ENCODE data around the gene IL1RL1.

IL1RL1 gene

DNA sequence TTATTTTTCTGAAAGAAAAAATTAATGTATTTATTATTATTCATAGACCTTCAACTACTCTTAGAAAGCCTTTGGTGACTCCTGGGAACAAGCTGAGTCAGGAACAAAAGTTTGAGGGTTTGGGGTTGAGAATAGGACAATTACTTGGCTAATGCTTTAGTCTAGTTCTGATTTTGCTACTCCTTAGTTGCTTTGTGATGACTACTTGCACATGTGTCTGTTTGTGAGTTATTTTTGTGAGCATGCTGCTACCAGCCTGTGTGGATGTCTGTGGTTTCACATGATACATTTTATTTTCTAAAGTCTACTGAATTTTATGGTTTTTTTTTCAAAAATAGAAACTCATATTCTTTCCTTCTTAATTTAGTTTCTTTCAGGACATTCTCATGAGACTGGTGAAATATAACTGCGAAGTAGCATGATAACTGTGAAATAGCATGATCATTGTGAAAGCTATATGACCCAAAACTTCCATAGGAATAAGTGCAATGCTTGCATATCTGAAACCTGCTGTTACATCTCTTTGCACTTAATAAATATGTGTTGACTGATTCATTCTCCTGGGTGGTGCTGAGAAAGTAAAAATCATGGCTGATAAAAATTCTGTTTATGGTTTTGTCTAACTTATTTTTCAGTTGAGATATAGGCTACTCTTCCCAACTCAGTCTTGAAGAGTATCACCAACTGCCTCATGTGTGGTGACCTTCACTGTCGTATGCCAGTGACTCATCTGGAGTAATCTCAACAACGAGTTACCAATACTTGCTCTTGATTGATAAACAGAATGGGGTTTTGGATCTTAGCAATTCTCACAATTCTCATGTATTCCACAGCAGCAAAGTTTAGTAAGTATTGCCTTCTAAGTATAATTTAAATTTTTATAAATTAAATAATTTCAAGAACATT, 26.4 kb downstream of the IL1RL1 start:
- no peak for DNase-seq

DNA sequence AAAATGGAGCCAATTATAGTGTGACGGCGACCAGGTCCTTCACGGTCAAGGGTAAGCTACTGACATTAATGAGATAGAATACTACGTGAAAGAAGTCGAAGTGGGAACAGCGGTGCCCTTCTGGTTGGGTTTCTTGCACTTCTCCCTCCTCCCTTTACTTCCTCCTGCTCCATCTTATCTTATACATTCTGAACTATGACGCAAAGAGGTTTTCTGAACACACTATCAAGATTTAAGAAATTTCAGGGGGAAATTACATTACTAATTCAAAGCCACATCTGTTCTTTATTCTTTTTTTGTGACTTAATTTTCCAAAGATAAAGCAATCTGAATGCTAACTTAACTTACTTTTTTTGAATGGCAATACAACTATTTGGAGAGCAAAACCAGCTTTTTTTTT, 29.4 kb downstream of the IL1RL1 start:
- DNase-seq = no peak

DNA sequence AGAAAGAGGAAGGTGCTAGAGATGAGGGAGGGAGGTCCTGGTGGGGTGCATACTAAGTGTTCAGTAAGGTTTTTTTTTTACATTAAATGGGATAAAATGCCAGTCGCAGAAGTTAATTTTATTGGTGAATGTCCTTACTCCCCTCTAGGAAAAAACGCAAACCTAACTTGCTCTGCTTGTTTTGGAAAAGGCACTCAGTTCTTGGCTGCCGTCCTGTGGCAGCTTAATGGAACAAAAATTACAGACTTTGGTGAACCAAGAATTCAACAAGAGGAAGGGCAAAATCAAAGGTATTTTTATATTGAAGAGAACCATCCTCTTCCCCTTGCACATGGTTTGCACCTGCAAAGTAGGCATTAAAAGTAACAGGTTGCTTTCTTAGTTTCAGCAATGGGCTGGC, 31.5 kb downstream of the IL1RL1 start:
- no peak for DNase-seq

DNA sequence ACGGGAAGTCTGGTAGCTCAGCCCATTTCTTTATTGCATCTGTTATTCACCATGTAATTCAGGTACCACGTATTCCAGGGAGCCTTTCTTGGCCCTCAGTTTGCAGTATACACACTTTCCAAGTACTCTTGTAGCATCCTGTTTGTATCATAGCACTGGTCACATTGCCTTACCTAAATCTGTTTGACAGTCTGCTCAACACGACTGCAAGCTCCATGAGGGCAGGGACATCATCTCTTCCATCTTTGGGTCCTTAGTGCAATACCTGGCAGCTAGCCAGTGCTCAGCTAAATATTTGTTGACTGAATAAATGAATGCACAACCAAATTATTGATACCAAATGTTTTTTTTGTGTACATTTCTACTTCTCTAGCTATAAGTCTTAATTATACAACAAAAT, 33.0 kb downstream of the IL1RL1 start:
- no peak for DNase-seq

DNA sequence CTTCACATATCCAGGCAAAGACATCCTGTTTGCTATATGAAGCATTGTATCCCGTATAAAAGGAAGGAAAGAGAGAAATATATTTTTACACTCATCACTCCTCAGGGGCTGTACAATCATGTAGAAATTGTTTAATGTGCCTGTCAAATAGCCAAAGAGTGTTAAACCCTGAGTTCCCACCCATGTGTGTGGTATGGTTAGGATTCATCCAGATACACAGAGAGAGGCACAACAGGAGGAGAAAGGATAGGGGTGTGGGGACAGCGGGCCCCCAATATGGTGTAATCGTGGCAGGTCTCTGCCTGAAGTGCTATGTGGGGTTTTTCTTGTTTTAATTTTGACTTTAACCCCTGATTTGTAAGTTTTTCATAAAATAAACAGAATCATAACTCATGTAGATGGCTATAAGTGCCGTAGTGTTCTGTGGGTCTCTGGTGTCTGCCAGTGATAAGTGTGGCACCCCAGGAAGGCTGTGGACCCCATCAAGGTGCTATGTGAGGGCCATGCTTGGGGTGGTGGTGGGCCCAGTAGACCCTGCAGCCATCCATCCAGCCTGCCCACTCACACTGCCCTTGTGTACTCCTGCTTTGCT, 34.1 kb downstream of the IL1RL1 start:
- no peak for DNase-seq

DNA sequence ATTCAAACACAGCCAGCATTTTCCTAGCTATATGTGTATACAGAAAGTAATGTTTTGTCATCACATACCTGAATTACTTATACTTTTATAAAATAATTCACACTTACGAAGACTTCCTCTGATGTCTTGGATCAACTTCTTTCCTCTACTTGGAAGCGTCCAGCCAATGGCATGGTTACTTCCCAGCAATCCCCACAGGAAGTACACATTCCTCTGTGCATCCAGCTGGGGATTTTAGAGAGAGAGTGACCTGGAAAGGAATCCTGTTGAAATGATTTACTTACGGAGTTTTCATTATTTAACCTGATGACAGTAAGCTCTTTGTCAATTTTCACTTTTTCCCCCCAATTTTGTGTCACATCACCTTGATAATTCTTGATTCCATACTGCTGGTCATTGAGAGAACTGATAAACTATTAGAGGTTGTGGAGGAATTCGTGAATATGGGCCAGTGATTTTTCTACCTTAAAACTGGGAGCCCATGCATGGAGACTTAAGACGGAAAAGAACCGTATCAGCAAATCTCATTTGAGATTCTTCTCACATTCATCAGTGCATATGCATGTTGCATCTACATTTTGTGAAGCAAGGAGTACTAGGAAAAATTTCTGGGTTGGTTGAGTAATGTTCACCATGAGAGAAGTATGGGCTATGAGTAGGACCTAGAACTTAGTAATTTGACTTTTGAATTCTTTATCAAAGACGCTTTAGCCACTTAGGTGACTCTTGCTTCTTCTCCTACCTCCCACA, 35.2 kb downstream of the IL1RL1 start:
- DNase-seq = no peak

DNA sequence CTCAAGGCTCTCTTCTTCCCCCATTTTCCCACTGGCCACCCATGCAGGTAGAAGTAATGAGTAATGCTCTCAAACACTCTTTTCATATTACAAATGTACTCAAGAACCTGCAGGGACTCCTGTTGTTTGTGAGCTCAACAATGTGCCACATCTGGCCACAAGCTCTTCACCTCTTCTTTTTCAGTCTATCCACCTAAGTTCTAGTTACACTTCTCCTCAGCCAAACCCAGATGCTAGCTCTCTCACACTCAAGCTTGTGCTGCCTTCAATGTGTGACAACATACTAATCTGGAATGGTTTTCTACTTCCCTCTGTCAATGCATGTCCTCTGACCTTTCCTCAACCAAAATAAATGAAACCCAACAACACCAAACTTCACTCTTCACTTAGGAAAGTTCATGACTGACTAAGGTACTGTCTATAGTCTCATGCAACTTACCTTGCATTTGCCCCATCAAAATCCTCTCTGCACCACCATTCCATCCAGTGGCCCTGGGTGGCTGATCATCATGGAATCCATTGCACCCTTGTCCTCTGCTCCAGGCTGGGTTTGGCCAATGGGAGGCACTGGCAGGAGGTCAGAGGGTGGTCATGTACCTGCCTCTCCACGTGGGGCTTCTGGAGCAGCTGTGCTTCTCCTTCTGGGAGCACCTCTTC, 38.9 kb downstream of the IL1RL1 start:
- DNase-seq = no peak

DNA sequence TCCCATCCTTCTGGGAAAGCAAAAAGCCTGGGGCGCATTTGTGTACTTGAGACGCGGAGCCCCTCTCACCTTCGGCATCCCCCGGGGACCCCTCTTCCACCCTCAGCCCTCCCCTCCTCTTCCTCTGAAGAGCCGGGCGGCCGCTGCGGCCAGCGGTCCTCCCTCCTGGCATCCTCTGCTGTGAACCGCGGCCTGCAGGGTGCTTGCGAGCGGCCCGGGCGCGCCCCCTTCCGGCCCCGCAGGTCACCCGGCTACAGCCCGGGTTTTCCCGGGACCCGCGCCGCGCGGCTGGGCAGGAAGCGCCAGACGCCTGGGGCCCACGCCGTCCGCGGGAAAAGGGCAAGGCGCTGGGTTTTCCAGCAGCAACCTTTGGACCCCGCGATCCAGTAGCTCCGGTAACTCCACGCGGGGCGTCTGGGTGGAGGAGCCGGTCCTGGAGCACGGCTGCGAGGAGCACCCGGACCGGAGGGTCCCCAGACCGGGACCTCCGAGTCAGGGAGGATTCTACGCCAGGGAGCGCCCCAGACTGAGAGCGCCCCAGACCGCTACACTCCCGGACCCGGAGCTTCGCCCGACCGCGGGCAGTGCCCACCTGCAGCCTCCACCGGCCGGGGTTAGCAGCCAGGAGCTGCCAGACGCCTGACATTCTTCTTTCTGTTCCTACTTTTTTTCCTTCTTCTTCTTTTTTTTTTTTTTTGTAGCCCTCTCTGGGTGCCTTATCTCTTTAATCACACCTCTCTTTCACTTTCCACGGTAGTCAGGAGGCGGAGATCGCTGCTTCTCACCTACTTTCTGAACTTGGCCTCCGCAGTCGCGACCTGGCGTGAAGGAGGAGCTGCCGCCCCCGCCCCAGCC, 44.4 kb downstream of the IL1RL1 start, which contains the start of gene IL18R1:
IL18R1 (plus strand) TSS at position 271 of the 855 bp plus-strand sequence. CDS start 6,865 bp downstream, outside the sequence.
- peak; percentile 14 for DNase-seq

DNA sequence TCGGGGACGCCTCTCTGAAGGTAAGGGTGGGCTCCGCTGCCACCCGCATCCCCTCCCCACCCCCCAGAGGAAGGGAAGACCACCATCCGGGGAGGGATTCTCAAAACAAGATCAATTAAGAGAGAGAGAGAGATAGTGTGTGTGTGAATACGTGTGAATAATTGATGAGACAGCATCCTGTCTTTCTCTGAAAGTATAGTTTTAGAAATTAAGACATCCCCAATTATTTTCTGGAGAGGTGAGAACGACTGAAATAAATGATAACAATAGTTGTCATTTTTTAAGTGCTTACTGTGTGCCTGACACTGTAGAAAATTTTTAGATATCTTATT, 45.0 kb downstream of the IL1RL1 start:
- DNase-seq = no peak

DNA sequence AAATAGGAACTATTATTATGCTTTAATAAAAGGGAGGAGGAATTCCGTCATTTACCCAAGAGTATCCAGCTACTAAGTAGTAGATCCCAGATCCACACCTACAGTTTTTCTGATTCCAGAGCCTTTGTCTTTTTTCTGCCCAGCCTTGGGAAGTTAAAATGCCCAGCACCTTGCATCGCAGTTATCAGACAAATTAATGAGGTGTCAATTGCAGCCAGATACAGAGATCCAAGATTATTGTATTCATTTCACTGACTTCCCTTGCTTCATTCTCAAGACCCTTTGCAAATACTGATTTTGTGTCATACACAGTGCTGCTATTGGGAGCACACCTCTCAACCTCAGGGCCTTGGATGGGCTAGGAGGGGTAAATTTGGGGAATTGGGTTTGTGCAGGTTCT, 45.4 kb downstream of the IL1RL1 start:
- DNase-seq = no peak

DNA sequence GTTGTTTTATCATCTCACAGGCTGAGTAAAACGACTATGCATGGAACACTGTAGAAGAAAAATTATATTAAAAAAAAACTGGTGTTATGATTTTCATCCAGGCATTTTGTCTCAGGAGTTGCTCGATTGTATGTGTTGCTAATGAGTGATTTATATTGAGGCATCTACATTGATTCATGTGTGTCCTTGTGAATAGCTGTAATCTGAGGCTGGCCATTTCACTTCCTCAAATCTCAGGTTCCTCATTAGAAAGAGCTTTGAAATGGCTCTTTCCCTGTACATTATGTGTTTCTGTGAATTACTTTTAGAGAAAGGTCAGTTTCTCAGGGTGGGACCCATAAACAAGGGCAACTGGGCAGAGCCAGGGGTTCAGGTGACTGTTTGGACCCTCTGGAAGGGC, 46.6 kb downstream of the IL1RL1 start:
- peak; percentile 72 for DNase-seq

DNA sequence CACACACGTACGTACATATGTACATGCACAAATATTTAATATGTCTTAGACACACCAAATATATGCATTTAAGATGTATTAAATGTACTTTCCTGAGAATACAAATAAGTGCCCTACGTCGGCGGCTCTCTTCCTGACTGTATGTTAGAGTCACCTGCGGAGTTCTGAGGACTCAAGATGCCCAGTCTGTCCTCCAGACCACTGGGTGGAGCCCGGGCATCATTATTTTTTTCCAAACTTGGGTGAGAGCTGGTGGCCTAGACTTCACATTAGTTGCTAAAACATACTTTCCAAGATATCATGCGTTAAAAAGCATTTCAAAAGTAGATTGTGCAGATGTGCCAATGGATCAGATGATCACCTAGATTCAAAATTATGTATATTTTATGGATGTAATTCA, 47.1 kb downstream of the IL1RL1 start:
- DNase-seq = no peak

DNA sequence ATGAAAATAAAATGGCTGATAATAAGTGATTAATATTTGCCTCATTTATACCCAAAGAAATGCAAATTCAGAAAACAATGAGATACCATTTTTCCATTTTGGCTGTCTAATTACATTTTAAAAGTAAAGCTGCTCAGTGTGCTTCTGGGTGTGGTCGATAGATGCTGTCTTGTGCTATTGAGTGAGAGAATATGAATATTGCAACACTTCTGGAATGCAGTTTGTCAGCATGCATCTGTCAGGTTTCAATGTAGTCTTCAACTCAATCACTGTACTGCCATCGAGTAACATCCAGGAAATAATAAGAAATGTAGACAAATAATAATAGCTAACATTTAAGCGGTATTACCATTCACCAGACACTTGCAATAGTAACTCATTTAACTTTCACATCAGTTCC, 48.2 kb downstream of the IL1RL1 start:
- no peak for DNase-seq

DNA sequence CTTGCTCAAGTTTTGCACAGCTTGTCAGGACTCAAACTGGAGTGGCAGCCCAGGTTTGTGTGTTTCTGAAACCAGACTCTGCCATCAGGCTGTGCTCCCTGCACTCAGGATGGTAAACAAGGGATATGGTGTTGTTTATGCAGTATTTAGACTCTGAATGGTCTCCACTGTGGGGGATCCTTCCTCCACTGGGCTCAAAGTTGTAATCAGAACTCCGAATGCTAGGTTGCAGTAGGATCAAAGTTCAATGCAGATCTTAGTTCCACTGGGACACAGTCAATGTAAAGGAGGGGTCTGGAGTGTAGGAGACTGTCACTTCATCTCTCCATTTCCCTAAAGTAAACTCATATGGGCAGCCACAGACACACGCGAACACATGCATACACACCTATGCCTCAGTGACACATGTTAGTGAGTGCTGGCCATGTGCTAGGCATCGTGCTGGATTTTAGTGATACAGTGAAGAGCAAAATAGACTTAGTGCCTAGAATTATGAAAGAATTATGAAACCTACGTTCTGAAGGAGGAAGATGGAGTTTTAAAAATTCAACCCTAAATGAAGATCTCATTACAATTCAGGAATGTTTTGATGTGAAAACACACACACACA, 50.4 kb downstream of the IL1RL1 start:
- DNase-seq = no peak

DNA sequence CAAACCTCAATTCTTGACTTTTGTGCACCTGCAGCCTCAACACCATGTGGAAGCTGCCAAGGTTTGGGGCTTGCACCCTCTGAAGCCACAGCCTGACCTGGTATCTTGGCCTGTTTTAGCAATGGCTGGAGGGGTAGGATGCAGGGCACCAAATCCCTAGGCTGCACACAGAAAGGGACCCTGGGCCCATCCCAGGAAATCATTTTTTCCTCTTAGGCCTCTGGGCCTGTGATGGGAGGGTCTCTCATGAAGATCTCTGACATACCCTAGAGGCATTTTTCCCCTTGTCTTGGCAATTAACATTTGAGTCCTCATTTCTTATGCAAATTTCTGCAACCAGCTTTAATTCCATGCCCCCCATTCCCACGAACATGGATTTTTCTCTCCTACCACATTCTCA, 54.4 kb downstream of the IL1RL1 start:
- no peak for DNase-seq

DNA sequence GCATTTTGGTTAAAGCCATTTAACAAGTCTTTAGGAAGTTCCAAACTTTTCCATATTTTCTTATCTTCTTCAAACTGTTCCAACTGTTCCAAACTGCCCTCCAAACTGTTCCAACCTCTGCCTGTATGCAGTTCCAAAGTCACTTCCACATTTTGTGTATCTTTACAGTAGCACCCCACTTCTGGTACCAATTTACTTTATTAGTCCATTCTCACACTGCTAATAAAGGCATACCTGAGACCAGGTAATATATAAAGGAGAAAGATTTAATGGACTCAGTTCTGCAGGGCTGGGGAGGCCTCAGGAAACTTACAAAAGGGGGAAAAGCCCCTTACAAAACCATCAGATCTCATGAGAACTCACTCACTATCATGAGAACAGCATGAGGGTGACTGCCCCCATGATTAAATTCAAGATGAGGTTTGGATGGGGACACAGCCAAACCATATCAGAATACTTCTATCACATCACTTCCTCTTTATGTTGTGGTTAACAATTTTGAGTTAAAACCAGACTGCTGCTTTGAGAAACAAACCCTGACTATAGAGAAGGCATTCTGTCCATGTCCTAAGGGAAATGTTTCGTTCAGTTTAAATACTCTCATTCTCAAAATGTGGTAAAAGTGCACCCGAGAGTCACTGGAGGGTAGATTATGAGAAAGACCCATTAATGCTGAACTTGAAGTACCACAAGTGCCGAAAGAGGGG, 55.2 kb downstream of the IL1RL1 start:
- peak; percentile 48 for DNase-seq

DNA sequence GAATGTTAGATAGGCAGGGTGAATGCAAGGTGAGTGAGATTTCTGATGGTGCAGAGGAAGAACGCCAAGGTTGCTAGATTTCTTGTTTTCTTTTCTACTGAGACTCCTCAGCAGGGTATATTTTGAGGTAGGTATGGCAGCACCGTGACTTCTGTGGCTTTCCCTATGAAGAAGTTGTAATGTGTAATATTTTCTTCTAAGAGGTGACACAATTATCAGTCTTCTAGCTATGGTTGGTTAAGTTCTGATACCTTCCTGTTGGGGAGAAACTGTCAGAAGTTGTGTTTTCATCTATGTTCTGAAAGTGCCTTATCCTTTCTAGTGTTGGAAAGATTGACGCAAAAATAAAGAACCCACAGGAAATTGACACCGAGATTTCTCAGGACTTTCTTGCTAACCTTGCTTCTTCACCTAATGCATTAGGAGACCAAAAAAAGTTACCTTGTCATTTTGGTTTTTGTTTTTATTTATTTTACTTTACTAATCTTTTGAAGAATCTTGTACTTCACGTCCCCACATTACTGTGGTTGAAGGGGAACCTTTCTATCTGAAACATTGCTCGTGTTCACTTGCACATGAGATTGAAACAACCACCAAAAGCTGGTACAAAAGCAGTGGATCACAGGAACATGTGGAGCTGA, 56.1 kb downstream of the IL1RL1 start:
- no peak for DNase-seq

DNA sequence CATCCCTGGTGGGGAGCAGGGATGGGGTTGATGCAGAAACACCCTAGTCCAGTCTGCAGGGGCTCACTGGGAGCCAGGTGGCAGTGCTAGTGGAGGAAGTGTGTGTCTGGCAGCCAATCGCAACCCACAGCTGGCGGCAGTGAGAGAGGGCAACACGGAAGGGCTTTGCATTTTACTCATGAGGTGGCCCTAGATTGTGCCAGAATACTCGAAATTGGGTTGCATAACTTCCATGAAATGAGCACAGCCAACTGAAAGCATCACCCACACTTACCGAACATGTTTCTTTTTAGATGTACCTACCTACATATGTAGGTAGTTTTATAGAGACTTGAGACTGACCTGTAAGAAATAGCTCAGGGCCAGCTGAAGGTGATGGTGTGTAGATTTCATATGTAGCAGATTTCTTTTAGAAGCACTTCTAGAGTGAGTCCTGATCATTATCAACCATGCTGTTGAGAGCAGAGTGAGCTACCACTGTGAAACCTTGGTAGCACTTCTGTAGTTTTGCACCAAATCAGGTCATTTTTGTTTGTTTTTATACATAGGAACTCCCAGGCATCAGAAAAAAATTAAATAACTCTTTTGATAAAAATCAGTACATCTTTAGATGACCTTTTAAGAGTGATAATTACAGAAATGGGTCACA, 57.2 kb downstream of the IL1RL1 start:
- no peak for DNase-seq

DNA sequence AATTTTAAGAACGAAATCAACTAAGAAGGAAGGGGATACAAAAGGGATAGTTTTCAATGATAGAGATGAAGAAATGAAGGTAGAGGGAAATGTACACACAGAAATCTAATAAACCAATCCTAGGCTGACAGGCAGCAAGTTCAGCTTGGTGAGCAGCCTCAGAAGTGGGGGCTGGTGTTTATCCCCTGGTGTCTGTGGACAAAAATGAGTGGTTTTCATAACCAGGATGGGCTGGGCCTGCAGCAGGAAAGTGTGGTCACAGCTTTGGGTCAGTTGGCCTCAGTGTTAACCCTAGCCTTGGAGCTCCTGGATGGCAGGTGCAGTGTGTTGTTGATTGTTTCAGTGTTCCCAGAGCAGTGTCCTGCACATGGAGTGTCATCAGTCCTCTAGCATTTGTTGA, 58.5 kb downstream of the IL1RL1 start:
- no peak for DNase-seq

DNA sequence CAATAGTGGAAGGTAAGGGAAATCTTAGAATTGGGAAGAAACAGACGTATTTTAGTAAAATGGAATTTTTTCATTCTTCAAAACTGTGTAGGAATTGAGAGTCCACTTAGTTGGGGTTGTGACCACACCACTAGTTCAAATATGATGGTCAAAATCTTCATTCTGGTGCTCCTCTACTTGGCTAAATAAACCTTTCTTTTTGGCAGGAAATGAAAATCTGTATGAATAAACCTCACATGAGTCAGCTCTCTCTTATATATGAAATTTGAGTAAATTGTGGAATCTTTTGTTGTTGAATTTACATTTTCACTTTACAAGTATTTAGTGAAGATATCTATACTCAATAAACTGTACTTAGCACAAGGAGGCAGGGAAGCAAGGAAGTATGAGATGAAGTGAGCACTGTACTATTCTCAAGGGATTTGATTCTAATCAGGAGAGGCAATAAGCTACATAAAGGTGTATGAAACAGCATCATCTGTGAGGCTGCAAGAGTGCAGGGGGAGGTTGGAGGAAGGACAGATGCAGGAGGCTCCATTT, 64.8 kb downstream of the IL1RL1 start:
- DNase-seq = no peak

All from MV-4-11 (cell line).